HG03565 (cell line): Measurements from ENCODE around the gene NEK5.

Source experiments
- ATAC-seq: cut with Tn5 transposase; IDR thresholded peaks from one replicate; pipeline ENCODE4 v1.9.1; 2021; ENCODE audit warnings: mild to moderate bottlenecking, moderate library complexity; ENCODE audit not compliant: unreplicated experiment

Gene NEK5

GRCh38 chr13:52016296-52016695 lies 112.6 kb downstream of the NEK5 start:
- ATAC-seq = no peak

GRCh38 chr13:52012512-52012836 lies 116.4 kb downstream of the NEK5 start:
- no peak for ATAC-seq

- peak; percentile 99 for ATAC-seq
Measured at GRCh38 chr13:52011632-52012511, 117.0 kb downstream of the NEK5 start, which contains the start of gene ALG11. ALG11 (plus strand) TSS chr13:52012398; CDS start chr13:52012419, 21 bp downstream.

GRCh38 chr13:52010890-52011631 lies 117.8 kb downstream of the NEK5 start, which contains the start of gene ATP7B:
ATP7B (minus strand) TSS chr13:52011450; CDS start chr13:52011337, 113 bp downstream.
- no peak for ATAC-seq

GRCh38 chr13:52009946-52010345 lies 118.9 kb downstream of the NEK5 start:
- no peak for ATAC-seq

- ATAC-seq = no peak
Measured at GRCh38 chr13:52006523-52007245, 122.2 kb downstream of the NEK5 start.

GRCh38 chr13:52005841-52006522 lies 122.9 kb downstream of the NEK5 start:
- ATAC-seq = no peak

- no peak for ATAC-seq
Measured at GRCh38 chr13:52004511-52005170, 124.2 kb downstream of the NEK5 start.

GRCh38 chr13:52003541-52003940 lies 125.3 kb downstream of the NEK5 start:
- ATAC-seq = no peak

GRCh38 chr13:52002361-52002760 lies 126.5 kb downstream of the NEK5 start:
- no peak for ATAC-seq

GRCh38 chr13:52001120-52001731 lies 127.6 kb downstream of the NEK5 start:
- ATAC-seq = peak; percentile 96

- no peak for ATAC-seq
Measured at GRCh38 chr13:51999921-52000320, 129.0 kb downstream of the NEK5 start.

GRCh38 chr13:51999510-51999911 lies 129.4 kb downstream of the NEK5 start:
- ATAC-seq = no peak

- no peak for ATAC-seq
Measured at GRCh38 chr13:51998723-51999509, 130.0 kb downstream of the NEK5 start.

- ATAC-seq = no peak
Measured at GRCh38 chr13:51997641-51998330, 131.1 kb downstream of the NEK5 start.

- no peak for ATAC-seq
Measured at GRCh38 chr13:51997186-51997585, 131.7 kb downstream of the NEK5 start.

- ATAC-seq = no peak
Measured at GRCh38 chr13:51996641-51997040, 132.2 kb downstream of the NEK5 start.
